GM13976 (cell line): ENCODE measurements around the gene RBM17.

Experiments
- DNase-seq: peaks from one replicate; pipeline ENCODE4 v3.0.0; 2012; ENCODE audit warnings: low spot score
- CTCF ChIP-seq: IDR thresholded peaks from 2 replicates; pipeline ENCODE4 v1.5.1; 2012; ENCODE audit warnings: borderline replicate concordance, mild to moderate bottlenecking; ENCODE audit not compliant: insufficient read depth; ENCODE audit errors: extremely low read depth, missing control alignments, control extremely low read depth
- in situ Hi-C: fragments of 300-500 bp; cut with MboI; formaldehyde crosslinking; loops from one replicate; pipeline ENCODE4 v1.12.0; 2022; ENCODE audit warnings: low sequenced_read_pairs, mixed read lengths, inconsistent platforms; ENCODE audit not compliant: unreplicated experiment

Gene RBM17

GRCh38 chr10:6135589-6136168 lies 46.8 kb downstream of the RBM17 start:
- TF ChIP-seq CTCF, result no peak
- in situ Hi-C loops, result no loop called here
- DNase-seq, result no peak

- TF ChIP-seq CTCF, result no peak
- DNase-seq, result peak; percentile 80
- in situ Hi-C loops, result no loop called here
Measured at GRCh38 chr10:6136215-6137201, 47.7 kb downstream of the RBM17 start.

- TF ChIP-seq CTCF, result no peak
- DNase-seq, result no peak
- in situ Hi-C loops, result no loop called here
Measured at GRCh38 chr10:6138456-6138855, 49.6 kb downstream of the RBM17 start.

- no peak for TF ChIP-seq CTCF
- in situ Hi-C loops, result no loop called here
- DNase-seq, result no peak
Measured at GRCh38 chr10:6139470-6139869, 50.6 kb downstream of the RBM17 start.

GRCh38 chr10:6140141-6140841 lies 51.5 kb downstream of the RBM17 start:
- TF ChIP-seq CTCF, result no peak
- in situ Hi-C loops, result no loop called here
- DNase-seq, result no peak

GRCh38 chr10:6140965-6141295 lies 52.1 kb downstream of the RBM17 start:
- in situ Hi-C loops, result no loop called here
- TF ChIP-seq CTCF, result no peak
- no peak for DNase-seq
